ENCODE measurements around the gene SCNN1G. TPM values are rescaled to one million over a fixed set of nuclear protein-coding genes. Genes with fewer than 3 reads are reported as not detected.

The SCNN1G gene
- polyA plus RNA-seq, 1 experiment: not detected

- DNase-seq (ENCODE audit: low read depth): no peak
- H3K27me3 ChIP-seq (ENCODE audit: control insufficient read depth, insufficient read depth, low read length): no peaks in the 10 kb centered on the region
- CTCF ChIA-PET: no interaction called here
- H3K36me3 ChIP-seq (ENCODE audit: control insufficient read depth, insufficient read depth, low read length): no peaks in the 10 kb centered on the region
- POLR2A ChIA-PET: no interaction called here
- no peak for TF ChIP-seq CTCF (IDR thresholded peaks at IDR 0.05; ENCODE audit: insufficient read depth, low read depth, low read length)
- H3K4me3 ChIP-seq (ENCODE audit: low read depth, low read length): no peak overlapping the region
These were observed 27.1 kb downstream of the SCNN1G start for GRCh38 chr16:23209606-23210005.

GRCh38 chr16:23213831-23214230, 31.3 kb downstream of the SCNN1G start:
- no peaks in the 10 kb centered on the region for H3K27me3 ChIP-seq (ENCODE audit: control insufficient read depth, insufficient read depth, low read length)
- POLR2A ChIA-PET: no interaction called here
- no peak overlapping the region for H3K4me3 ChIP-seq (ENCODE audit: low read depth, low read length)
- no peaks in the 10 kb centered on the region for H3K36me3 ChIP-seq (ENCODE audit: control insufficient read depth, insufficient read depth, low read length)
- TF ChIP-seq CTCF (IDR thresholded peaks at IDR 0.05; ENCODE audit: insufficient read depth, low read depth, low read length): no peak
- CTCF ChIA-PET: no interaction called here
- no peak for DNase-seq (ENCODE audit: low read depth)

DNA sequence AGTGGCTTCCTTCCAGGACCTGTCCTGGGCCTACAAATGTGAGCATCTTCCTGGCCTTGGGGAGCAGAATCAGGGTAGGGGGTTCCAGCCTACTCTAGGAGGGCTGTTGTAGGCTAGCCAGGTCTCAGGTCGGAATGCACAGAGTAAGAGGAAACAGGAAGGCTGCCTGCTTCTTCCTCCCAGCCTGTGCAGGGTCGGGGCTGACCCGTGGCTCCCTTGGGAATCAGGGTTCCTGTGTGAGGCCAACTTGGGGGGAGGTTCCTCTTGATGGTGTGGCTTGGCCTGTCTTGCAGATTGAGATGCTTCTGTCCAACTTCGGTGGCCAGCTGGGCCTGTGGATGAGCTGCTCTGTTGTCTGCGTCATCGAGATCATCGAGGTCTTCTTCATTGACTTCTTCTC, 32.3 kb downstream of the SCNN1G start:
- no peaks in the 10 kb centered on the region for H3K27me3 ChIP-seq (ENCODE audit: control insufficient read depth, insufficient read depth, low read length)
- H3K36me3 ChIP-seq (ENCODE audit: control insufficient read depth, insufficient read depth, low read length): no peaks in the 10 kb centered on the region
- TF ChIP-seq CTCF (IDR thresholded peaks at IDR 0.05; ENCODE audit: insufficient read depth, low read depth, low read length): no peak
- ChIA-PET POLR2A (no interaction called here), CTCF (no interaction called here)
- H3K4me3 ChIP-seq (ENCODE audit: low read depth, low read length): no peak overlapping the region
- no peak for DNase-seq (ENCODE audit: low read depth)

GRCh38 chr16:23215435-23215834, 32.9 kb downstream of the SCNN1G start:
- TF ChIP-seq CTCF (IDR thresholded peaks at IDR 0.05; ENCODE audit: insufficient read depth, low read depth, low read length): no peak
- Histone ChIP-seq H3K4me3 (ENCODE audit: low read depth, low read length) (no peak overlapping the region), H3K27me3 (ENCODE audit: control insufficient read depth, insufficient read depth, low read length) (no peaks in the 10 kb centered on the region), H3K36me3 (ENCODE audit: control insufficient read depth, insufficient read depth, low read length) (no peaks in the 10 kb centered on the region)
- DNase-seq (ENCODE audit: low read depth): no peak
- ChIA-PET CTCF (no interaction called here), POLR2A (no interaction called here)

DNA sequence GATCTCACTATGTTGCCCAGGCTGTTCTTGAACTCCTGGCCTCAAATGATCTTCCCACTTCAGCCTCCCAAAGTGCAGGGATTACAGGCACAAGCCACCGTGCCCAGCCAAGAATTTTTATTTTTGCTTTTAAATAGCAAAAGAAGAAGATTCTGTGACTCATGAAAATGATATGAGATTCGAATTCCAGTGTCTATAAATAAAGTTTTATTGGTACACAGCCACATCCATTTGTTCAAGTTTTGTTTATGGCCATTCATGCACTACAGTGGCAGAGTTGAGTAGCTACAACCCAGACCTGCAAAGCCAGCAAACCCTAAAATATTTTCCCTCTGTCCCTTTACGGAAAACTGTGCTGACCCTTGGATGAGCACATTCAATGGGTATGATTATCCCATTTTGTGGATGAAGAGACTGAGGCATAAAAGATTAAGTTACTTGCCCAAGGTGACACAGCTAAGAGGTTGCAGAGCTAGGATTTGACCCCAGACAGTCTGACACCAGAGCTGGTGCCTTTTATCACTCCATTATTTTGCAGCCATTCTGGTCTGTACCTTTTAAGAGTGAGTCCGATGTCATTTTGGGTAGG, 34.2 kb downstream of the SCNN1G start:
- Histone ChIP-seq H3K4me3 (ENCODE audit: low read depth, low read length) (no peak overlapping the region), H3K27me3 (ENCODE audit: control insufficient read depth, insufficient read depth, low read length) (no peaks in the 10 kb centered on the region), H3K36me3 (ENCODE audit: control insufficient read depth, insufficient read depth, low read length) (no peaks in the 10 kb centered on the region)
- POLR2A ChIA-PET: no interaction called here
- DNase-seq (ENCODE audit: low read depth): no peak
- TF ChIP-seq CTCF (IDR thresholded peaks at IDR 0.05; ENCODE audit: insufficient read depth, low read depth, low read length): no peak
- CTCF ChIA-PET: no interaction called here
